Measurements from ENCODE around the gene CYP27C1.
A peak's percentile ranks its signal among the peaks of the same experiment; 100 is the strongest.

The CYP27C1 gene

DNA sequence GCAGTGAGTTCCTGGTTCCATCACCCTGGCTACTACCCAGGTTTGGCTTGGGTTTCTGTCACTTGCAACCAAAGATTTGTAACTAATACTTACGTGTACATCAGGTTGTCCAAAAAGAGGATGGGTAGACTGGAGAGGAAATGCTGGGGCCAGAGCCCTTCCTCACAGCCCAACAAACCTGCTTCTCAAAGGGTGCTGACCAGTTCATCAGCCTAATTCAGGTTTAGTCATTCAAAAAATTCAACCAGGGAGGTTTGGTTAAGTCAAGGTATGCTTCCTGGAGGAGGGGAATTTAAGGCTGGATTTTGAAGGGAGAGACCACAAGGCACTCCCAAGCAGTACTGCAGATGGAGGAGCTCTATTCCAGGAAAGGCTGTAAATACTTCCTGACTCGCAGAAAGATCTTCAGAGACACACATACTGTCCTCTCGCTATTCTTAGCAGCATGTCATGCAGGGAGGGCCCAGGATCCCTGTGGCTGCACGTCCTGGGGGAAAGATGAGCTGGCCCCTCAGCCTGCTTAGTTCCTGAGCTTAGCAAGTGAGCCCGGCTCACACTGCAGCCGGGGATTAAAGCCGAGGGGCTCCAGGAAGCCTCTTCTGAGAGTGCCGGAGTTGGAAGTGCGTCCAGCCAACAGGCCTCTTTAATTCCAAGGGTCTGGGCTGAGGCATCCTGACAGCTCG, 73.1 kb downstream of the CYP27C1 start:
- WGBS, 2 experiments (ENCODE audit: insufficient coverage in 2 of 2), result 76 to 78% methylated on average over 9 of the region's 10 CpGs
- Histone ChIP-seq H3K4me1 (ENCODE audit: control insufficient read depth, insufficient read depth, low read length, poor library complexity, severe bottlenecking) (peaks cover 25% of the 10 kb centered on the region), H3K9me3 (ENCODE audit: control insufficient read depth, low read length) (peaks cover 15% of the 10 kb centered on the region), H3K36me3 (ENCODE audit: control insufficient read depth, insufficient read depth, low read length) (no peaks in the 10 kb centered on the region), H3K27ac (ENCODE audit: low read depth, low read length, severe bottlenecking) (no peak overlapping the region), H3K4me3 (ENCODE audit: extremely low read depth, insufficient read depth, low read length, poor library complexity, severe bottlenecking) (no peak overlapping the region)

DNA sequence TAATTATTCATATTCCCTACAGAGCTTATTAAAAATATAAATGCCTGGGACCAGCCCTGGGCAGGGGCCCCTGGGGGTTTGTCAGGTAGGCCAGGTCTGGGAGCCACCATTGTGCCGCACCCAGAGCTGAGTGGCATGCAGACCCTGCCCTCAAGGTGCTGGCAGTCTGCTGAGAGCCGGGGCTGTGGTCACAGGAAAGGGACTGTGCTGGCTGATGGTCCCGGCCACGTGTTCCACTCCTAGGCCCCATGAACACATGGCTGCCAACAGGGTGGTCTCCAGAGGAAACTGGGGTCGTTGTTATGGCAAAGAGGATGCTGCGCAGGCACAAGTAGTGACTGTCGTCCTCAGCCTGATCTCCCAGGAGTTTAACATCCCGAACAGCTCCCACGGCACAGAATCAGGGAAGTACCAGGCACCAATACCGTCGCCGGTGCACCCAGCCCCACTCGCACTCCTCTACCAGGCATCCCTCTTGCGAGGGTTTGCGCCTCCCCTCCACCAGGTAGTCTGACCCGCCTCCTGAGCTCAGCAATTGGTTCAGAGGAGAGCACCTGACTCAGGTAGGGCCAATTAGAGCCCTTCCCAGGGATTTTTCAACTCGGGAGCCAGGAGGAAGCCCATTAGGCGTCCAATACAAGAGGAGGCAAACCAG, 73.9 kb downstream of the CYP27C1 start:
- WGBS, 2 experiments (ENCODE audit: insufficient coverage in 2 of 2), result 92 to 96% methylated on average over 17 to 18 of the region's 18 CpGs

DNA sequence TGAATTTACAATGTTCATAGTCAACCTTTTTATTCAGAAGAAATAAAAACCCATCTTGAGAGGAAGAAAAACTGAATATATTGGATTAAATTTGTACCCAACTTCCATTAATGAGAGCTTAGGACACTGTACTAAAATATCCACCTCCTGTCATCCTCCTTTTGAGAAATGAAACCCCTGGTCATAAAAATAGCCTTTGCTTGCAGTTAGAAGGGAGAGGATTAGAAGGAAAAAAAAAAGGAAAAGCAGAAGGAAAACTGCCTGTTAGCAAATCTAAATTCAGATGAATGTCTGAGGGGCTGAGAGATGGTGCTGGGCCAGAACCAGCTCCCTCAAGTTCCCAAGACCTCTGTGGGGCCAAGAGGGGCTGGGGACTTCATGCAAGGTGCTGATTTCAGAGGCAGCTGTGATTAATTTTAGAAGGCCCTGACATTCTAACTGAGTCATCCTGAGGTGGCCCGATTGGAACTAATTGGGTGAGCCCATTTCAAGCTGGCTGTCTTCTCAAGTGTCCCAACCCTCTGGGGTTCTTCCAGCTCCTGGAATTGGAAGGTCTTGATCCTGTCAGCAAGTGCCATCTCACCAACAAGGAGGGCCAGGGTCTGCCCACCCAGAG, 74.7 kb downstream of the CYP27C1 start:
- 82 to 90% methylated on average over 1 of the region's 1 CpG for WGBS, 2 experiments (ENCODE audit: insufficient coverage in 2 of 2)
- peaks cover 25% of the 10 kb centered on the region for H3K4me1 ChIP-seq (ENCODE audit: control insufficient read depth, insufficient read depth, low read length, poor library complexity, severe bottlenecking)
- no peaks in the 10 kb centered on the region for H3K36me3 ChIP-seq (ENCODE audit: control insufficient read depth, insufficient read depth, low read length)
- no peak overlapping the region for H3K4me3 ChIP-seq (ENCODE audit: extremely low read depth, insufficient read depth, low read length, poor library complexity, severe bottlenecking)
- peaks cover 3% of the 10 kb centered on the region for H3K9me3 ChIP-seq (ENCODE audit: control insufficient read depth, low read length)
- no peak overlapping the region for H3K27ac ChIP-seq (ENCODE audit: low read depth, low read length, severe bottlenecking)

More for the DNA sequence above, 73.9 kb downstream of the CYP27C1 start:
- no peak overlapping the region for H3K4me3 ChIP-seq (ENCODE audit: extremely low read depth, insufficient read depth, low read length, poor library complexity, severe bottlenecking)
- H3K4me1 ChIP-seq (ENCODE audit: control insufficient read depth, insufficient read depth, low read length, poor library complexity, severe bottlenecking), result peaks cover 25% of the 10 kb centered on the region
- H3K36me3 ChIP-seq (ENCODE audit: control insufficient read depth, insufficient read depth, low read length), result no peaks in the 10 kb centered on the region
- H3K9me3 ChIP-seq (ENCODE audit: control insufficient read depth, low read length), result peaks cover 10% of the 10 kb centered on the region
- H3K27ac ChIP-seq (ENCODE audit: low read depth, low read length, severe bottlenecking), result no peak overlapping the region

DNA sequence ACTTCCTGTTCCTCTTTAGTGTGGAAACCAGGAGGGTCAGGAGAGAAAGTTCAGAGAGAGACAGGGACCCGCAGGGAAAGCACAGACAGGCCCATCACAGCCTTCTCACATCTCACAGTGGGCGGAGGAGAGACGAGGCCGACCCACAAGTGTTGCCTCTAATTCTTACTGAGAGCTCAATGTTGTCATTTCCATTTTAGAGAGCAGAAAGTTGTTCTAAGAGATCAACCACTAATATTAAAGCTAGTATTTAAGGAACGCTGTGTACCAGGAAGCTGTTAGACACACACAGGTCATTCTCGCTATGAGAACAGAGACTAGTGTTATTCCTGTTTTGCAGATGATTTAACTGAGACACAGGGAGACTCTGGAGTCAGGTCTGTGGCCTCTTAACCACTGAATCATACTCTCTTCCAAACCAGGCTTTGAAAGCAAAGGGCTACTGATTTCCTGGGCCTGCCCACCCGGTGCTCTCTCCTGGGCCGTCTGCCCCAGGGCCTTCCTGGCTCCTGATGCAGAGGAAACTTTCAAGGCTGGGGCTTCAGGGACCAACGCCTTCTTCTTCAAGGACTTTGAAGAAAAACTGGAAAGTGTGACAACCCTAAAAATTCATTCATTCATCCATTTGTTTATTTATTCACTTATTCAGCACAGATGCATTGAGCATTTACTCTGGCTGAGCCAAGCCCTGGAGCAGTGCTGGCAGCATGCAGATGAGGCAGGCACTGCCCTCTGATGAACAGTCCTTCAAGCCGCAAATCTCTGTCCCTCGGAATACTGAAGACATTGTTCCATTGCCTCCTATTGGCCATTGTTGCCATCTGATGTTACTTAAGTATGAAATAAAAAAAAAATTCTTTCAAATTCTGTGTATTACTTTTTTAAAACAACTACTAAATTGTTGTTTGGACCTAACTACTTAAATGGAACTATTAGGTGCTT, 76.0 kb downstream of the CYP27C1 start:
- Histone ChIP-seq H3K27ac (ENCODE audit: low read depth, low read length, severe bottlenecking) (peak overlapping the region; percentile 24), H3K4me3 (ENCODE audit: extremely low read depth, insufficient read depth, low read length, poor library complexity, severe bottlenecking) (no peak overlapping the region), H3K4me1 (ENCODE audit: control insufficient read depth, insufficient read depth, low read length, poor library complexity, severe bottlenecking) (peaks cover 25% of the 10 kb centered on the region), H3K9me3 (ENCODE audit: control insufficient read depth, low read length) (no peaks in the 10 kb centered on the region), H3K36me3 (ENCODE audit: control insufficient read depth, insufficient read depth, low read length) (no peaks in the 10 kb centered on the region)
- WGBS, 2 experiments (ENCODE audit: insufficient coverage in 2 of 2), result 85 to 89% methylated on average over 5 of the region's 11 CpGs

DNA sequence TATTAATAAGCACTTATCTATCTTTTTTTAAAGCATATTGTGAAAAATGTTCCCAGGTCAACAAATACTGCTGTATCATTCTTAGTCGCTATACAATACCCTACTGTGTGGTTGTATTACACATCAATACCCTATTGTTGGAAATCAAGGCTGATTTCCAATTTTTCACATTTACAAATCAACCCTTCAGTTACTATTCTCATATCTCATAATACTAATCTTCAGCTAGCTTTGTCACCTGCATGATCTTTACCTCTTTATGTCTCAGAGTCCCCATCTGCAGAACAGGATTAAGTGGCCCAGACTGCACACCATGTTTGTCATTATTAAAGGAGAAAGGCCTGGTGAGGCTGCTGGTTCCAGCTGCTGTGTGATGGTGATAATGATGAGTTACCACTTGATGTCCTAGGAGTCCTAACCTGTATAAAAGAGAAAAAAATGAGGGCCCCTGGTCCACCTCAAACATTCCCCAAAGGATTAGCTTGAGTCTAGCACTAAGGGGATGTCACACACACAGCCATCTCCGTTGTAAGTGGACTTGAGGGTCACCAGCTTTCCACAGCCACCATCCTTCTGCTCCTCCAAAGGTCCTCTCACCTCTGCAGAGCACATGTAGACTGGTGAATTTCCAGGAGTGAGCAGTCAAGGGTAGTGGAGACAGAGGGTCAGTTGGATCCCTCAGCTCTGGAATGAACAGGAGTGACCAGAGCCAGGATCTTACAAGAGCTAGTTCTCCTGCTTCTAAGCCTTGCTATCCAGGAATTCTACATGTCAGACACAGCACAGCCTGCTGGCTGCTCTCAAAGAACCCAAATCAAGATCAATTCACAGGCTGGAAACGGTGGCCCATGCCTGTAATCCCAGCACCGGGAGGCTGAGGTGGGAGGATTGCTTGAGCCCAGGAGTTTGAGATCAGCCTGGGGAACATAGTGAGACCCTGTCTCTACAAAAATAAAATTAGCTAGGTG, 77.2 kb downstream of the CYP27C1 start:
- 78 to 93% methylated on average over 1 to 3 of the region's 4 CpGs for WGBS, 2 experiments (ENCODE audit: insufficient coverage in 2 of 2)
- H3K4me1 ChIP-seq (ENCODE audit: control insufficient read depth, insufficient read depth, low read length, poor library complexity, severe bottlenecking), result peaks cover 25% of the 10 kb centered on the region
- no peak overlapping the region for H3K27ac ChIP-seq (ENCODE audit: low read depth, low read length, severe bottlenecking)
- peaks cover 5% of the 10 kb centered on the region for H3K9me3 ChIP-seq (ENCODE audit: control insufficient read depth, low read length)
- no peaks in the 10 kb centered on the region for H3K36me3 ChIP-seq (ENCODE audit: control insufficient read depth, insufficient read depth, low read length)
- no peak overlapping the region for H3K4me3 ChIP-seq (ENCODE audit: extremely low read depth, insufficient read depth, low read length, poor library complexity, severe bottlenecking)

DNA sequence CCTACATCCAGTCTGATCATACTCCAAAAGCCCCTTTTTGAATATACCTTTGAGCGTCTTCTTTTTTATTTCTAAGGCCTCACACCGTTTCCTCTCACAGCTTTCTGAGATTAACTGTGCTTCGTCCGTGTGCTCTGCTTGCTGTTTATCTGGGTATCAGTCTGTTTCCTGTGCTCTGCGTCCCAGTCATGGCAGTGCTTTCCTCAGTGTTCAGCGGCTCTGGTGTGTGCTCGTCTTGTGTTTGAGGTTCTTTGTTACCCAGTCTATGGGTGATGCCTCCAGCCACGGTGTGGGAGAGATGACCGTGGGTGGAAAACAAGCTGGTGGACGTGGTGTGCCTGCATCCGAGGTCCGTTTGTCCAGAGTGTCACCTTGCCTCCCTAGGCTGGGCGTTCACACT, 79.6 kb downstream of the CYP27C1 start:
- H3K27ac ChIP-seq (ENCODE audit: low read depth, low read length, severe bottlenecking), result peak overlapping the region; percentile 32
- WGBS, 2 experiments (ENCODE audit: insufficient coverage in 2 of 2), result 86 to 93% methylated on average over 12 of the region's 13 CpGs

DNA sequence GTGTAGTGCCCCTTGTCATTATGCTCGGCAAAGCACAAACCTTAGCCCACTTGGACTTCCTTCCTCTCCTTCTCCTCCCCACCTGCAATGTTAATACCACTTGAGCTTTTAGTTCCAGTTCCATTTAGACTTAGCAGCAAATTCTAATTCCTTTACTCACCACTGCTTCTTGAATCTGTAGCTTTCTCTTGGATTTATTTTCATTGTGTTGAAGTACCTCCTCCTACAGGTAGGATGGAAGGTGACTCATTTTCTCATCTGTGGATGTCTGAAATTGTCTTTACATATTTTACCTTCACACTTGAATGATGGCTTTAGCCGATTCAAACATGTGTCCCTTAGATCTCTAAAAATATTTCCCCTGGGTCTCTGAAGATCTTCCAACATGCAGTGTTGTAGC, 80.3 kb downstream of the CYP27C1 start:
- Histone ChIP-seq H3K4me1 (ENCODE audit: control insufficient read depth, insufficient read depth, low read length, poor library complexity, severe bottlenecking) (peaks cover 11% of the 10 kb centered on the region), H3K9me3 (ENCODE audit: control insufficient read depth, low read length) (peaks cover 5% of the 10 kb centered on the region), H3K27ac (ENCODE audit: low read depth, low read length, severe bottlenecking) (no peak overlapping the region), H3K36me3 (ENCODE audit: control insufficient read depth, insufficient read depth, low read length) (no peaks in the 10 kb centered on the region), H3K4me3 (ENCODE audit: extremely low read depth, insufficient read depth, low read length, poor library complexity, severe bottlenecking) (no peak overlapping the region)
- 92% methylated on average over 1 of the region's 2 CpGs; no CpG with 5 or more reads in 1 of the 2 experiments for WGBS, 2 experiments (ENCODE audit: insufficient coverage in 2 of 2)

More for the DNA sequence above, 79.6 kb downstream of the CYP27C1 start:
- peaks cover 5% of the 10 kb centered on the region for H3K9me3 ChIP-seq (ENCODE audit: control insufficient read depth, low read length)
- H3K4me3 ChIP-seq (ENCODE audit: extremely low read depth, insufficient read depth, low read length, poor library complexity, severe bottlenecking), result no peak overlapping the region
- H3K36me3 ChIP-seq (ENCODE audit: control insufficient read depth, insufficient read depth, low read length), result no peaks in the 10 kb centered on the region
- H3K4me1 ChIP-seq (ENCODE audit: control insufficient read depth, insufficient read depth, low read length, poor library complexity, severe bottlenecking), result peaks cover 17% of the 10 kb centered on the region

DNA sequence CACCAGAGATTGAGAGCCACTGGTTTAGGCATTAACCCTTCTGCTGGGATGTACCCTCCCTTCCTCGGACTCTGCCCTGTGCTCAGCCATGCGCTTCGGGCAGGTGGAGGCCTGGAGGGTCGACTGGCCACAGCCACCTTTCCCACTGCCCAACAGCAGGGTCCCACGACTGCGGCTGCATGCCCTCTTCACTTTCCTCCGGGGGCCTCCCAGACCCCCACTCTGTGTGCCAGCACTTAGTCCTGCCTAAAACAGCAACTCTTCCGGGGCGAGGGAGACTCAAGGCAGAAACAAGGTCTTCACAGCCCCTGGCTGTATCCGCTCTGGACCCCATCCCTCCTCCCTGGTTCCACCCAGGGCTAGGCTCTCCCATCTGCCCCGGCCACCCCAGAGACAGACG, 81.8 kb downstream of the CYP27C1 start:
- WGBS, 2 experiments (ENCODE audit: insufficient coverage in 2 of 2), result 93% methylated on average over 10 to 11 of the region's 12 CpGs
- Histone ChIP-seq H3K4me1 (ENCODE audit: control insufficient read depth, insufficient read depth, low read length, poor library complexity, severe bottlenecking) (no peaks in the 10 kb centered on the region), H3K36me3 (ENCODE audit: control insufficient read depth, insufficient read depth, low read length) (no peaks in the 10 kb centered on the region), H3K4me3 (ENCODE audit: extremely low read depth, insufficient read depth, low read length, poor library complexity, severe bottlenecking) (no peak overlapping the region), H3K27ac (ENCODE audit: low read depth, low read length, severe bottlenecking) (no peak overlapping the region), H3K9me3 (ENCODE audit: control insufficient read depth, low read length) (peaks cover 5% of the 10 kb centered on the region)

DNA sequence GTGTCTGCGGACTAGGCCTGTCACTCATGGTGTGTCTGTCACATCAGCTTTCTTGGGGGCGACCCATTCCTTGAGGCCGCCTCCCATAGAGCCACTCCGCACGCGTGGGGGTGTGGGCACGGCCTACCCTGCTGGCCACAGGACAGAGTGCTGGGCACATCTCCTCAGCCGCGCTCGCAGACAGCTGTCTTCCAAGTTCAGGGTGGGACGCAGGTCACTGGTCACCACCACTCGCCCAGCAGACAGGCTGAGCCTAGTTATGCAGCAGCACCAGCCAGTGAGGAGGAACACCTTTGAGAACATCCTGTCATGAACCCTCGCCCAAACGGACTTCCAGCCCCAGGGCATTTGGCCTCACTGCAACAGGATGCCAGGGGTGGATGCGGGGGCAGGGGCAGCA, 82.4 kb downstream of the CYP27C1 start:
- H3K9me3 ChIP-seq (ENCODE audit: control insufficient read depth, low read length), result peaks cover 5% of the 10 kb centered on the region
- H3K27ac ChIP-seq (ENCODE audit: low read depth, low read length, severe bottlenecking), result no peak overlapping the region
- H3K4me3 ChIP-seq (ENCODE audit: extremely low read depth, insufficient read depth, low read length, poor library complexity, severe bottlenecking), result no peak overlapping the region
- no peaks in the 10 kb centered on the region for H3K36me3 ChIP-seq (ENCODE audit: control insufficient read depth, insufficient read depth, low read length)
- H3K4me1 ChIP-seq (ENCODE audit: control insufficient read depth, insufficient read depth, low read length, poor library complexity, severe bottlenecking), result no peaks in the 10 kb centered on the region
- 90 to 95% methylated on average over 12 to 14 of the region's 15 CpGs for WGBS, 2 experiments (ENCODE audit: insufficient coverage in 2 of 2)

Measured in mesodermal cell (in vitro differentiated cells).